Inflammatory macrophage treated with lipopolysaccharide for 4 hours (primary cell): ENCODE results near the gene NBEA.
"Not testable (repeated sequence)": the region's sequence is repeated elsewhere in the genome, so short reads cannot be mapped to it uniquely, and the experiment has no call there.

ENCODE experiments used
- DNase-seq: peaks from one replicate; pipeline ENCODE4 v3.0.0-alpha.2; 2020

The NBEA gene, protein sequence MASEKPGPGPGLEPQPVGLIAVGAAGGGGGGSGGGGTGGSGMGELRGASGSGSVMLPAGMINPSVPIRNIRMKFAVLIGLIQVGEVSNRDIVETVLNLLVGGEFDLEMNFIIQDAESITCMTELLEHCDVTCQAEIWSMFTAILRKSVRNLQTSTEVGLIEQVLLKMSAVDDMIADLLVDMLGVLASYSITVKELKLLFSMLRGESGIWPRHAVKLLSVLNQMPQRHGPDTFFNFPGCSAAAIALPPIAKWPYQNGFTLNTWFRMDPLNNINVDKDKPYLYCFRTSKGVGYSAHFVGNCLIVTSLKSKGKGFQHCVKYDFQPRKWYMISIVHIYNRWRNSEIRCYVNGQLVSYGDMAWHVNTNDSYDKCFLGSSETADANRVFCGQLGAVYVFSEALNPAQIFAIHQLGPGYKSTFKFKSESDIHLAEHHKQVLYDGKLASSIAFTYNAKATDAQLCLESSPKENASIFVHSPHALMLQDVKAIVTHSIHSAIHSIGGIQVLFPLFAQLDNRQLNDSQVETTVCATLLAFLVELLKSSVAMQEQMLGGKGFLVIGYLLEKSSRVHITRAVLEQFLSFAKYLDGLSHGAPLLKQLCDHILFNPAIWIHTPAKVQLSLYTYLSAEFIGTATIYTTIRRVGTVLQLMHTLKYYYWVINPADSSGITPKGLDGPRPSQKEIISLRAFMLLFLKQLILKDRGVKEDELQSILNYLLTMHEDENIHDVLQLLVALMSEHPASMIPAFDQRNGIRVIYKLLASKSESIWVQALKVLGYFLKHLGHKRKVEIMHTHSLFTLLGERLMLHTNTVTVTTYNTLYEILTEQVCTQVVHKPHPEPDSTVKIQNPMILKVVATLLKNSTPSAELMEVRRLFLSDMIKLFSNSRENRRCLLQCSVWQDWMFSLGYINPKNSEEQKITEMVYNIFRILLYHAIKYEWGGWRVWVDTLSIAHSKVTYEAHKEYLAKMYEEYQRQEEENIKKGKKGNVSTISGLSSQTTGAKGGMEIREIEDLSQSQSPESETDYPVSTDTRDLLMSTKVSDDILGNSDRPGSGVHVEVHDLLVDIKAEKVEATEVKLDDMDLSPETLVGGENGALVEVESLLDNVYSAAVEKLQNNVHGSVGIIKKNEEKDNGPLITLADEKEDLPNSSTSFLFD (N-terminal part only)

GRCh38 chr13:34941835-34942731 is at the start of gene NBEA:
Gene NBEA, plus strand, starts transcription at chr13:34942270. Its CDS starts 551 bp downstream, at chr13:34942821.
- DNase-seq = peak; percentile 77

GRCh38 chr13:34894756-34895155 is 47.3 kb upstream of the NBEA start:
- no peak for DNase-seq

DNA sequence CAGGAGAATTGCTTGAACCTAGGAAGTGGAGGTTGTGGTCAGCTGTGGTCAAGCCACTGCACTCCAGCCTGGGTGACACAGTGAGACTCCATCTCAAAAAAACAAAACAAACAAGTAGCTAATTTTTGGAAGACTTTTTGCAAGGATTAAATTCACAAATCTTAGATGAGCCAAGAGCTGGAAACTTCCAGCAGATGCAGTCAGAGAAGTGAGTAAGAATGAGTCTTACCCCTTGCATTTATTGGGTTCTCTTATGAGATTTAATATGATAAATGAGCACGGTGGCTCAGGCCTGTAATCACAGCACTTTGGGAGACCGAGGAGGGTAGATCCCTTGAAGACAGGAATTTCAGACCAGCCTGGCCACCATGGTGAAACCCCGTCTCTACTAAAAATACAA is 44.9 kb upstream of the NBEA start:
- no peak for DNase-seq

DNA sequence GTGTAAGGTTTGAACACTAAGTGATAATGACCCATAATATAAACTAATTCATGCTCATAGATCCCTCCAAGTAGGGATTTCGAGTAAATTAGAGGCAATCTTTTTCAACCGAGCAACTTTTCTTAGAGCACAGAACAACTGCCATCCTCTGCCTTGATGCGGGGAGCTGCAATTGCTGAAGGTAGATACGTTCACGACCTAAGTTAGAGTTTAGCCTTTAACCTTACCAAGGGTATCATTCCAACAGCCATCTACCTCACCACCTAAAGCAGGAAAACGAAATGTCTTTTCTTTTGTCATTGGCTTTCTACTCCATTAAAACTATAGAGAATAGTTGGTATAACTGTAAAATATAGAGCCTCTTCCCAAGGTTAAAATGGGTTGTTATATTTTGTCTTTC is 42.2 kb upstream of the NBEA start:
- no peak for DNase-seq

GRCh38 chr13:34900288-34900739 is 41.8 kb upstream of the NBEA start:
- DNase-seq = no peak

- no peak for DNase-seq
These were observed 40.5 kb upstream of the NBEA start for GRCh38 chr13:34901572-34901971.

- no peak for DNase-seq
These were observed 30.9 kb upstream of the NBEA start for GRCh38 chr13:34911159-34911558.

DNA sequence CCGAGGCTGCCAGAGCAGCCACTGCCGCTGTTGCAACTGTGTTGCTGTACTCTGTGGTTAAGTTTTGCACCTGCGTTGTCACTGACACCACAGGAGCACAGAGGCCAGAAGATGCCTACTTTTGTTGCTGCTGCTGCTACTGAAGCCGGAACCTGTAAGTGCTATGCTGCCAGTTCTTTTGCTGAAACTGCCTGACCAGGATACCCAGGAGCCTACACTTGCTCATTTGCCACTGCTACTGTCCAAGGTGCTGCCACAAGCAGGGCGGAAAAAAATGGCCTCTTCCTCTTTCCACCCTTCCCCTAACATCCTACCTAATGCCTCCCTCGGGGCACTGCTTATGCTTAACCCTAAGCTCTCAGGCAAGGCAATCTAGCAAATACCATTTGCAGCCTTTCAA is 29.0 kb upstream of the NBEA start:
- no peak for DNase-seq

DNA sequence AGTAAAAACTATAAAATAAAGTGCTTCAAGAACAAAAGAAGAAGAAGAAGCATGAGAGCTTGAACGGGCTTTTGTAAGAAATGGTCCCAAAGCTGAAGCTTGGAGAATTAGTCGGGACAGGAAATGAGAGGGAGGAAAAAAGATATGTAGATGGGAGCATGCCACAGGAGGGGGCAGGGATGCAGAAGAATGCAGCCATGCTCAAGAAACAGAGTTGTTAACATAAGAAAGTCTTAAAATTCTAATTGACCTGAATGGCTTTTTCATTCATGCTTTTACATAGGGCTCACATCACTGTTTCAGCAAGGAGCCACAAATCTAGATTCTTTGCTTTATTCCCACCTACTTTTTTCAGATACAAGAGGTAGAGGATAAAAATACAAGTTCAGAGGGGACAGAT is 27.7 kb upstream of the NBEA start:
- no peak for DNase-seq

- DNase-seq = no peak
These were observed 15.6 kb upstream of the NBEA start for GRCh38 chr13:34926508-34926907.

DNA sequence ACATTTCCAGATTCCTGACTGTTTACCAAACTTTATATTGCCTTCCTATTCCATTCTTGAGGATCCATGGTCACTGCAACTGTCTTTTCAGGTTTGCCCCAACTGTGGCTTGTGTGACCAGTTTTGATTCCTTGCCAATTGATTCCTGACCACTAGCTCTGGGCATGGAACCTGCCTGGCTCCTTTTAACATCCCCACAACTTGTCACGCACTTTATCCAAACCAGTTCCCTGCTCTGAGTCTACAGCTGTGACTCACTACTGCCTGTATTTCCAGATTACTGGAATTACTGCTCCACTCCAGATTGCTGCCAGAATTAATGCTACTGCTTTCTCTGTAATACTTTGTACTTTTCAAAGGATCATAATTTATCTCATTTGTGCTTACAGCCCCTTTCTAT is 13.4 kb upstream of the NBEA start:
- not testable (repeated sequence) for DNase-seq

GRCh38 chr13:34931572-34931971 is 10.5 kb upstream of the NBEA start:
- peak; percentile 45 for DNase-seq

DNA sequence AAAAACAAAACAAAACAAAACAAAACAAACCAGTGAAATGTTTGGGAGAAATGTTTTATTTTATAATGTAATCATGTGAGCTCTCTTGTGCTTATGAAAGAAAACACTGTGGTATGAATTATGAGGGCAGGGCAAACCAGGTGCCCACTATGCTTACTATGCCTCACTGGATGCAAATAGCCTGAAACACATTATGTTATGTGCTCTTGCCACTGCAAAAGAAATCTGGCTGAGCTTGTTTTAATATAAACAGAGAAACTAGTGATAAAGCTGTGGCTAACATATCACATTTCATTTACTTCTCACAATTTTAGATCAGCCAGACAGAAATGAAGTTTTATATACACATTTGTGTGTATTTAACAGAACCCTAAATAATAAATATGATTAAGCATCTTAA is 8.7 kb upstream of the NBEA start:
- no peak for DNase-seq

DNA sequence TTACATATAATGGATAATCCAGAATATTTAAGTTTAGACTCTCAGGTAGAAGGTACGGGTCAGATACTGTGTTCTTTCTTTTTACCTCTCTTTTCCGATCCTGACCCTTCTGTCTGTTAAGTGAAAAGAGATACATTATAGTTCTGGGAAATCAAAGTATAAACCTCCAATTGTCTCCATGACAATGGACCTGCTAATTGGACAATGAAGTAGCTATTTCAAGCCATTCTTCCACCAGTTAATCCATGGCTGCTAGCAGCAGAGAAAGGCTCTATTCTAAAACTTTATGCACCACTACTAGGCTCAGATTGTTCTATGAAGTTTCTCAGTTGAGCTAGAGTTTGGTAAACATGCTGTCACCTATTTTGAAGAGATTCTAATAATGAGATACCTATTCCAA is 8.3 kb upstream of the NBEA start:
- DNase-seq = no peak

GRCh38 chr13:34935841-34936240 is 6.2 kb upstream of the NBEA start:
- no peak for DNase-seq

- DNase-seq = no peak
These were observed 2.3 kb upstream of the NBEA start for GRCh38 chr13:34939771-34940170.

DNA sequence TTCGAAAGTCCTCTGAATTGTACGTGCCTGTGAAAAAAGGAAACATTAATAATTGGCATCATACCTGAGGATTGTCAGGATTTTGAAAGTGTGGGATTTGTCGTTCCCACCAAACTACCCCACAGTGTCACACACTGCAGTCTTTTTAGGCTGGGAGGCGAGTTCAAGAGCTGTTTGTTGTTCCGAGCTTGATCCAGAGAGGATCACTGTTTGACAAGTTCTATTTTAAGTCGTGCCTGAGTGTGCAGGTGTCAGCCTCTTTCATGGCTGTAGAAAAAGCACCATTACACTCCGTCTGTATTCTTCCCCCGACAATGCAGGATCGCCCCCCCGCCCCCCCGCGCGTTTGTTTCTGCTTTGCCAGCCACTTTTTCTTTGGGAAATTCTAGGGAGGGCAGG is 635 bp upstream of the NBEA start:
- DNase-seq = no peak

GRCh38 chr13:34942732-34943435 is 814 bp downstream of the NBEA start:
- no peak for DNase-seq

DNA sequence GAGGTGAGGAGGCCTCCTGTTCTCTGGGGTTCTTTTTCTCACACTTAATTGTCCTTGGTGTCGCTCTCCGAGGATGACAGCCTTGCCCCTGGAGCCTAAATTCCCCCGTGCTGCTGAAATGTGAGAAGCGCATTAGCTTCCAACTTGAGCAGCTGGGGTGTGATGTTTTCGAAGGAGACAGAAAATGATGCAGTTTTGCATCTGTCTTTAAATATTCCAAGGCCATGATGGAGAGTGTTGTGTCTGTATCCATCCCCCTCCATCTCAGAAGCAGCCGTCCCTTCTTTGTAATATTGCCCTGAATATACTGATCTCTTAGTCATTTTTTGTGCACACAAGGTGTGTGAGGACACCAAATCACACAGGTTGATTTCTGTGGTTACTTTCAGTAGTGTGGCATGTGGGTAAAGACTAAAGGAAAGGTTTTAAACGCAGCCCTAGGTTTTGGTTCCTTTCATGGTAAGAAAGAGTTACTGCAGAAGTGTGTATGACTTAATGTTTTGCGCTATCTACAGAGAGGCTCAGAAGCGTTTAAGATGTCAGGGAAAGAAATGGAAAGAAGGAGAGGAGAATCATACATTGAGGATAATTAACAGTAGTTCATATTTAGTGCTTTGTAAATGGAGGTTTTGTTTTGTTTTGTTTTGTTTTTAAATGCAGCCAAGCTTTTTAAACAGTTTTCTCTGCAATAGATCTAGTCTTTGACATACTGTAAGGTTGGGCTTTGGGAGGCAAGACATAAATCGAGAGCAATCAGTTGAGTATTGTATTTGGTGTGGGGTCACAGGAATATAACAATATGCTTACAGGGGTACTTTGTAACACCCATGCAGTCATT is 1.6 kb downstream of the NBEA start:
- no peak for DNase-seq

- DNase-seq = no peak
These were observed 2.2 kb downstream of the NBEA start for GRCh38 chr13:34944274-34944634.

- DNase-seq = no peak
These were observed 2.7 kb downstream of the NBEA start for GRCh38 chr13:34944751-34945150.
